ENCODE data around the gene EXOG. TPM values are rescaled to one million over a fixed set of nuclear protein-coding genes. Genes with fewer than 3 reads are reported as not detected.

Gene EXOG
- polyA plus RNA-seq, 4 donors: 11.7 to 16.2 (median 14.1) TPM

DNA sequence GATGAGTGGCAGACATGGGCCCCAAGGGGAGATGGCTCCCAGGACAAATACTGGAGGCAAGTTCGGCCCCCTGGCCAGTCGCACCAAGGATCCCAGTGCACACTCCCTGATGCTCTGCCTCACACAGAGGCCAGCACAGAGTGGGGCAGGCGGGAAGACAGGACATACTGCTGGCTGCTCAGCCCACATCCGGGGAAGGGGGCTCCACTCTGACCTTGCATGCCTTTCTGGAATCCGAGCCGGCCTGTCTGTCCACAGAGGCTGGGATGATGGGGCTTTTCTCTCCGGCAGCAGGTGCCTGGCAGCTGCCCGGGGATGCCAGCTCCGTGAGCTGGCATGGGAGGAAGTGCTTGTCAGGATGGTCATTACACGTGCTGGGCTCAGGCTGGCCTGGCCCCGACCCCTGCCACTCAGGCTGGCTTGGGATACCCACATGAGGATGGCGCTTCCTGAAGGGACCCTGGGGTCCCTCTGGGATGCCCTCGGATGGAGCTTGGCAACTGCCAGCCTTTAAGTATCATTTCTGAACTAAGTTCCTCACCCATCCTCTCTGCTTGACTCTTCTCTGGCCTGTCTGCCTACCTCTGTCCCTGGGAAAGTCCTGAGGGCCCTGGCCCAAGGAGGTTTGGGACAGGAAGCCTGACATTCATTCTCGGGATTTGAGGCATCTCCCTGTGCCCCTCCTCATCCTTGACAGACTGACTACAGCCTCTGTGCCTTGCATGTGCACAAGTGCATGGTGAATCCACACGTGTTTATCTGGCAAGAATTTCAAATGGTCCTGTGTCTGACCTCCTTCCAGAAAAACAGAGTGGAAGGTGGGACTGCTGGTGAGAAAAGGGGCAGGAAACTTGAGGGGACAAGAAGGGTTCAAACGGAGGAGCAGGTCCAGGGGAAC lies 46.5 kb downstream of the EXOG start:
- no peak for DNase-seq (ENCODE audit: low read depth in 4 of 4, low spot score in 3 of 4)

DNA sequence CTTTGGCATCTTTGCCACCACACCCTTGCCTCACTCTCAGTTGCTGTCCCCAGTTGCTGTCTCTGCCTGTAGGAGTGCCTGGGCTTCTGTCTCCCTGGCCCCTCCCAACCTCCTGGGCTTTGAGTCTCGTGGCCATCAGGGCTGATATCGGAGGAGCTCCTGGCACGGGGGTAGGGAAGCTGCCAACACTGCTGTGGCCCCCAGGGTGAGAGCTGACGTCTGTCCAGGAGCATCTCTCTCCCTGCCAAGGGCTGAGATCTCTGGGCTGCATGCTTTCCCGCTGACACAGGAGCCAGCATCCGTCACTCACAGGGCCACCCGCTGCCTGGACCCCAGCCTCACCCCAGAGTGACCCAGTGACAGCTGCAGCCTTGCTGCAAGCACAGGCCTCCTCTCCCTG lies 47.4 kb downstream of the EXOG start:
- no peak for DNase-seq (ENCODE audit: low read depth in 4 of 4, low spot score in 3 of 4)

DNA sequence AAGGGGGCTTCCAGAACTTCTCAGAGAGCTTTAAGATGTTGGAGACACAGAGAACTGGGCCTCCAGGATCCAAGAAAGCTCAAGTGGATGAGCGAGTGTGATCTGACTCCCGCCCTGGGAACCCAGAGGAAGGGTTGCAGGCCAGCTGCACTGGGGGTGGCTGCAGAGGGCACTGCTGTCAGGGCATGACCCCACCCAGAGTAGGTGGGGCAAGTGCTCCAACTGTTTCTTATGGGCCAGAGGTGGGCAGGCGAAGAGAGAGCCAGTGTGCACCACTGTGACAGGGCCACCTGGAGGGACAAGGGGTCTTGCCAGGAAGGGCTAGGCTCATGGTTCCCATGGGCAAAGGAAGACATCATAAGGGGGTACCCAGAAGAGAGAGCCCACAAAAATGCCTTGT lies 48.8 kb downstream of the EXOG start:
- DNase-seq (ENCODE audit: low read depth in 4 of 4, low spot score in 3 of 4): no peak

DNA sequence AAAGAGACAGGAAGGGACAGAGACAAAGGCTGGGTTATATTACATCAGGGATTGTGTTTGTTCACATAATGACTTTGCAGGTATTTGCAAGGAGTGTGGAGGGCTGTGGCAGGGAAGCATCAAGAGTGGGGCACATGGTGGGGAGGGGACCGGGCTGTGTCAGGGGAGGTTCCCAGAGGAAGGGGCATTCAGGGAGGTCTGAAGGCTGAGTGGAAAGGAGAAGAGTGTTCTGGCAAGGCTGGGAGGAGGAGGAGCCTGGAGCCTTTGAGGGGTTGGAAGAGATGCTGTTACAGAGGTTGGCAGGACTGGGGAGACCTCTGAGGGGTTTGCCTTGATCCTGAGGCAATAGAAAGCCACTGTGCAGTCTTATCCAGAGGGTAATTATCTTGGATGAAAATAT lies 49.4 kb downstream of the EXOG start:
- no peak for DNase-seq (ENCODE audit: low read depth in 4 of 4, low spot score in 3 of 4)

DNA sequence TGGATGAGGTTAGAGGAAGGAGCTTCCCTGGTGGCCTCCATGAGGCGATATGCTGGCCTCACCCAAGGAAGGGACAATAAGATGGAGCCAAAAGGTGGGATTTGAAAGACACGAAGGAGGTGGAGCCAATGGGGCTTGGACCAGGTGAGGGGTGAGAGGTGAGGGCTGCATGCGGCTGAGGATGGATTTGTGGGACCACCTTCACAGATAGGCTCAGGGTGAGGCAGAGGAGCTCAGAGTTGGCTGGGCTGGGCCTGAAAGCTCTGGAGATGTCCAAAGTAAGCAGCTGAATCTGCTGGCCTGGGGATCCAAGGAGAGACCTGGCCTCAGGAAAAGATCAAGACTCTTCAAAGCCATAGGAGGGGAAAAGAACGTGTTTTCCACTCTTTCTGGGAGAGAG lies 49.8 kb downstream of the EXOG start:
- DNase-seq (ENCODE audit: low read depth in 4 of 4, low spot score in 3 of 4): no peak

DNA sequence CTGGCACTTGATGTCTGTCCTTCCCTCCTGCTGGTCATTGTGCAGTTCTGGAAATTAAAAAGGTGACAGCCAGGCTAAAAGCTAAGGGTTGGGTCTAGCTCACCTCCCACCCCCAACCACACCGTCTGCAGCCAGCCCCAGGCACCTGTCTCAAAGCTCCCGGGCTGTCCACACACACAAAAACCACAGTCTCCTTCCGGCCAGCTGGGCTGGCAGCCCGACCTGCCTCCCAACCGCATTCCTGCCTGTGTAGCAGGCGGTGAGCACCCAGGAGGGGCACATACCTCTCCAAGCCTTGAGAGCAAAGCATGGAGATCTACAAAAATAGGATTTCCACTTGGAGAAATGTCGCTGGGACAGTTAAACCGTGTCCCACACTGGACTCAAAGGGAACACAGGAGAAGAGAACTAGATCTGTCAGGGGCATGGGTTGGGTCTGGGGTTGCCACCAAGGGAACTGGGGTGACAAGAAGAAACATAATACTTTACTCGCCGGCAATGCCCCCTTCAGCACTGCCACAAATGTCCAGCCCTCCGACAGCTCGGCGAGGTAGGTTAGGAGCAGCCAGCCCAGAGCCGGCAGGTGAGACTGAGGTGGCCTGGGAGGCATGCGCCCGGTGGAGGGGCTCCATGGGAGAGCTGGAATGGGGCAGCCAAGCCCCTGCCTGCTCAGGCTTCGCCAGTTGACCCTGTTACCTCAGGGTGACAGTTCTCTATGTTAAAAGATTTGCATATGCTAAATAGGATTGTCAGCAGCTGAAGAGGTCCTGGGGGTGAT lies 52.2 kb downstream of the EXOG start:
- no peak for DNase-seq (ENCODE audit: low read depth in 4 of 4, low spot score in 3 of 4)

DNA sequence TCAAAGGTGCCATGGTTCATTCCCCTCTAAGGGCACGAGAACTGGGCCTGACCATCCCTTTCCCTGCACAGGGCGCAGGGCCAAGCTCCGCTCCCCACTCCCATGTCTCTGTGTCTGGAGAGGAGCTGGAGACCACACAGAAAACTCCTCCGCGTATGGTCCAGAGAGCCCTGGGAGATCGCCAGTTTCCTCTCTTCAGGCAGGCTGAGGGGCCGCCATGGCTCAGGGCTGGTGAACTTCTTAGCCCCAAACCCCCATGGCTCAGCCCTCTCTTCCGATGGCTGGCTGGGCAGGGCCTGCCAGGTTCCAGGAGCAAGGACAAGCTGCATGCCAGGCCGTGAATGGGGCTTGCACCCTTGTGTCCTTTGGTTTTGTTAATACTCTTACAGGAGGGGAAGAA lies 52.9 kb downstream of the EXOG start:
- no peak for DNase-seq (ENCODE audit: low read depth in 4 of 4, low spot score in 3 of 4)

DNA sequence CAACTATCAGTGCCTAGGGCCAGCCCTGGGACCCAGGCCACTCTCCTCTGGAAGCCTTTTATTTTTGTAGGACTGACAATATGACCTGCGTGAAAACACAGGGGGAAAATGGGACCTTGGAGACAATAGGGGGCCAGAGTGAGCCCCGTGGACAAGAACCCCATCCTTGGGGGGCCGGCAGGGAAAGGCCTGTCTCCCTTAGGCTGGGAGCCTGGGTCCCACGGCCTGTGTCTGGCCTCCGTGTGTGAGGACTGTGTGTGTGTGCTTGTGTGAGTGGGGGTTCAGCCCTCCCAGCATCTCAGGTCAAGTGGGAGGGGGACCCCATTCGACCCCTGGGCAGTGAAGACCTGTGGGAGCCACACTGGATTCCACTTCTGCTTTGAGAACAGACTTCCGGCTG lies 53.3 kb downstream of the EXOG start:
- DNase-seq (ENCODE audit: low read depth in 4 of 4, low spot score in 3 of 4): no peak

DNA sequence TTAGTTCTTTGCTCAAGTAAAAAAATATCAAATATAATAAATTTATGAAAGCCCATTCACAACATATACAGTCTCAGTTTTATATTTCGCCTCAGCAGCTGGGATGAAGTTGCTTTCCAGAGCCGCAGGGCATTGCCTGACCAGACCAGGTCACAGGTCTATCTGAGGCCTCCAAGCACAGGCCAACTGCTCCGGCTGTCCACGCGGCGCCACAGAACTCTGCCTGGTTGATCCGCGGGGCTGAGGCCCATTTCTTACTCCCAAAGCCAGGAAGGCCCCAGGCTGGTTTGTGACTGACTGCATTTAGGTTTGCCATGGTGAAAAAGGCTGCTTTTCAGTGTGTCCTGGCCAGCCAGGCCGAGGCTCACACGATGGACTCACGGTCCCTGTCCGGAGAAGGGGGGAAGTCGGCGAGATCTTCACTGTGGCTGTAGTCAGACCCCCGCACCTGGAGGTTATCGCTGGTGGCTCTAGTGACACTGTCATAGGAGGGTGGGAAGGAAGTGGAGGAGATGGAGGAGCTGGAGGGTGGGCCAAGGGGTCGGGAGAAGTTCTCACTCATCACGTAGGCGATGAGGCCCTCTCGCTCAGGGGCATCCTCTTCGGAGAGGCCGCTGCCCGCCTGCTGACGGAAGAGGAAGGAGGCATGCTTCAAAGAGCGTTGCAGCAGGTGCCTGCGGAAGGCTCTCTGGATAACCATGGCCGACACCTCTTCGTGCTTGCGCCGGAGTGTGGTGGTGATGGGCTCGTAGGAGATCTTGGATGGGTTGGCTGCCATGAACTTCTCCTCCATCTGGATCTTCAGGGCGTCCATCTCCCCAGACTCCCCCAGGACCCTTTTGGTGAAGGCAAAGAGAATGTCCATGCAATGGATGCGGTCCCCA lies 54.1 kb downstream of the EXOG start:
- no peak for DNase-seq (ENCODE audit: low read depth in 4 of 4, low spot score in 3 of 4)

DNA sequence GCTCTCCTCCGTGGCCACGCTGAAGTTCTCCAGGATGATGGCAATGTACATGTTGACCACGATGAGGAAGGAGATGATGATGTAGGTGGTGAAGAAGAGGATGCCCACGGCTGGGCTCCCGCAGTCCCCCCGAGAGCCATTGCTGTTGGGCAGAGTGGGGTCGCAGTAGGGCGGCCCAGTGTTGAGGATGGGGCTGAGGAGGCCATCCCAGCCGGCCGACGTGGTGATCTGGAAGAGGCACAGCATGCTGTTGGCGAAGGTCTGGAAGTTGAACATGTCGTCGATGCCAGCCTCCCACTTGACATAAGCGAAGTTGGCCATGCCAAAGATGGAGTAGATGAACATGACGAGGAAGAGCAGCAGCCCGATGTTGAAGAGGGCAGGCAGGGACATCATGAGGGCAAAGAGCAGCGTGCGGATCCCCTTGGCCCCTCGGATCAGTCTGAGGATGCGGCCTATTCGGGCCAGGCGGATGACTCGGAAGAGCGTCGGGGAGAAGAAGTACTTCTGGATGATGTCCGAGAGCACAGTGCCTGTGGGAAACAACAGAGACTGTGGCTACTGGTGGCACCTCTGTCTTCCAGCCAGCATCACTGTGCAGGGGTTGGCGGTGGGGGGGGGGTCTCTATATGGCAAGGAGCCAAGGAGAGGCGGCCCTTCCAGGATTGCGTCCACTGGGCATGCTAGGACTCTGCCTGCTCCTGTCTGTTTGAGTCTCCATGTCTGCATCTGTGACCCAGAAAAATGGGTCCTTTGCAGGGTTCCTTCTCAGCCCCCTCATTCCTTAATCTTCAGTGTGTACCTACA lies 55.1 kb downstream of the EXOG start:
- no peak for DNase-seq (ENCODE audit: low read depth in 4 of 4, low spot score in 3 of 4)

DNA sequence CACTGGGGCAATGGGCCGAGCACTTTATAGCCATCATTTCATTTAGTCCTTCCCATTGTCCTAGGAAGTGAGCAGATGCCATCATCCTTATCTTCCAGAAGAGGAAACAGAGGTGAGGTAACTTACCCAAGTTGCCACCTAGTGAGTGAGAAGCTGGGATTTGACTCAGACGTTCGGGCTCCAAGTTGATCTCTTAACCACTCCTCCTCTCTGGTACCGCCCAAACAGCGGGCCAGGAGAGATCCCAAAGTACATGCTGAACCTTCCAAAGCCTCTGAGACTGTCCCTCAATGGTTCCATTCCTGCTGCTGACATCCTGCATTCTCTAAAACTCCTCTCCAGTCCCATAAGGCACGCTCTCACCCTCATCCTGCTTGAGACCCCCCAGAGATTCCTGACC lies 56.2 kb downstream of the EXOG start:
- DNase-seq (ENCODE audit: low read depth in 4 of 4, low spot score in 3 of 4): no peak

DNA sequence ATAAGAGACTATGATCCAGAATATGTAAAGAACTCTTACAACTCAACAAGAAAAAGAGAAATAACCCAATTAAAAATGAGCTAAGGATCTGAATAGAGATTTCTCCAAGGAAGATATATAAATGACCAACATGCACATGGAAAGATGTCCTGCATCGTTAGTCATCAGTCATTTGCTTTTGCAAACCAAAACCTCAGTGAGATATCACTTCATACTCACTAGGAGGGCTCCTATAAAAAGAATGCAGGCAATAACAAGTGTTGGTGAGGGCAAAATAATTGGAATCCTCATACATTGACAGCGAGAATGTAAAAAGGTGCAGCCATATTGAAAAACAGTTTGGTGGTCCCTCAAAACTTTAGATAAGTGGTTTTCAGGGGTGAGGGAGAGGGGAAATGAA lies 56.9 kb downstream of the EXOG start:
- no peak for DNase-seq (ENCODE audit: low read depth in 4 of 4, low spot score in 3 of 4)

DNA sequence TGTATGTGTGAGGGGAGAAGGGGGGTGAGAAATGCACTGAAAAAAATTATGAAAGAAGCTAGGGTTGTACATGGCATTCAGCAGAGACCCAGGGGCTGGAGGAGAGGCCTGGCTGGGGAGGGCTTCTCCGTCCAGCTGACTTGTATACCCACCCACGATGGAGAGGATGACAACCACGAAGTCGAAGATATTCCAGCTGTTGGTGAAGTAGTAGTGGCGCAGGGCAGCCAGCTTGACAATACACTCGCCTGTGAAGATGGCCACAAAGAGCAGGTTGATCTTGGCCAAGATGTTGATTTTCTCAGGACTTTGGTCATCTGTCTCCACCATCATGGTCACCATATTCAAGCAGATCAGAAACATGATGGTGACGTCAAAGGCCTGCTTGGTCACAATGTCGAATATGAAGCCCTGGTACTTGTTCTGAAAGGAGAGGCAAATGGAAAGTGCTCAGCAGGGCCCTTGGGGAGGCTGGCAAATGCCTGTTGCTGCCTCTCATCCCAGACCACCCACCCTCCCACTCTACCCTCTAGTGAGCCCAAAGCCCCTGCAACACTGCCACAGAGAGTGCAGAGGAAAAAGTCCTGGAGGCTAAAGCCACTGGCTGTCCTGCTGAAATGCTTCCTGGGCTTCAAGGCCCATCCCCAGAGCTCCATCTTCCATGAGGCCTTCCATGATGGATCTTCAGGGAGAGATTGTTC lies 58.1 kb downstream of the EXOG start:
- no peak for DNase-seq (ENCODE audit: low read depth in 4 of 4, low spot score in 3 of 4)

DNA sequence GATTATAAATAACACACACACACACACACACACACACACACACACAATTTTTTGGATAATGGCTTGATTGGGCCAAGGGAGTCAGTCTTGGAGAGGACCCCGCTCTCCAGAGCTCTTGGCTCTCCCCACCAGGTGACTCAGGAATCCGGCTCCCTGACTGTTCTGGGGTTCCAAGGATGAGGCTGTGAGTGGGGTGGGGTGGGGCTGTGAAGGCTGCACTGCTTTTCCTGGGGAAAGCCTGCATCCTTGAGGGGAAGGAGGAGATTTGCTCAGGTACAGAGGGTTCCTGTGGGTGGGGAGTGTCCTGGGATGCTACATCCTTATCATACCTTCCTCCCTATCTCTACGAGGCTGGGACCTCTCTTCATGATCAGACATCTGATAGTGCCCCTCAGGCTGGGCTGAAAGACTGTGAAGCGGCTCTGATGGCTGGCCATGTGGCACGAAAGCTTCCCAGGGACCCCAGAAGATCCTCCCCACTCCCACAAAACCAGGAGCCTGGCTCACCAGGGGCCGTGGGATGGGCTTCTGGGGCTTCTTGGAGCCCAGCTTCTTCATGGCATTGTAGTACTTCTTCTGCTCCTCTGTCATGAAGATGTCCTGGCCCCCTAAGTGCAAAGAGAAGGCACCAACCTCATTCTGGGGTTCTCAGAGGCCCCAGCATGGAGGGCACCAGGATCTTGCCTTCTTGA lies 59.2 kb downstream of the EXOG start:
- DNase-seq (ENCODE audit: low read depth in 4 of 4, low spot score in 3 of 4): no peak

DNA sequence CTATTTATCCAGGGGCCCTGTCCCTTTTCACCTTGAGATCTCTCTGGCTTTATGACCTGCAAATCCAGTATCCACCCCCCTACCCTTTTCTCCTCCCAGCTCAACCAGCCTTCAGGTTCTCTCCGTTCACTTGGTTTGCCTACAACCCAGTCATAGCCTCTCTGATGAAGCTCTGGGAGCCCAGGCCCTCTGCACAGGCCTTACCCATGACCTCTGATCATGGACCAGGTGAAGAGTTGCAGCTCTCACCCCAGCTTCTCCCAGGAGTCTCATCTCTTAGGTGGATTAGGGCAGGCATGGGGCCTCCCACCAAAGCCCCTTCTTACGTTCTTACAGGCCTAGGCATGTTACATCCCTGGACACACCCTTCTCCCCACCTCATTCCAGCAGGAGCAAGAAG lies 59.8 kb downstream of the EXOG start:
- DNase-seq (ENCODE audit: low read depth in 4 of 4, low spot score in 3 of 4): no peak

DNA sequence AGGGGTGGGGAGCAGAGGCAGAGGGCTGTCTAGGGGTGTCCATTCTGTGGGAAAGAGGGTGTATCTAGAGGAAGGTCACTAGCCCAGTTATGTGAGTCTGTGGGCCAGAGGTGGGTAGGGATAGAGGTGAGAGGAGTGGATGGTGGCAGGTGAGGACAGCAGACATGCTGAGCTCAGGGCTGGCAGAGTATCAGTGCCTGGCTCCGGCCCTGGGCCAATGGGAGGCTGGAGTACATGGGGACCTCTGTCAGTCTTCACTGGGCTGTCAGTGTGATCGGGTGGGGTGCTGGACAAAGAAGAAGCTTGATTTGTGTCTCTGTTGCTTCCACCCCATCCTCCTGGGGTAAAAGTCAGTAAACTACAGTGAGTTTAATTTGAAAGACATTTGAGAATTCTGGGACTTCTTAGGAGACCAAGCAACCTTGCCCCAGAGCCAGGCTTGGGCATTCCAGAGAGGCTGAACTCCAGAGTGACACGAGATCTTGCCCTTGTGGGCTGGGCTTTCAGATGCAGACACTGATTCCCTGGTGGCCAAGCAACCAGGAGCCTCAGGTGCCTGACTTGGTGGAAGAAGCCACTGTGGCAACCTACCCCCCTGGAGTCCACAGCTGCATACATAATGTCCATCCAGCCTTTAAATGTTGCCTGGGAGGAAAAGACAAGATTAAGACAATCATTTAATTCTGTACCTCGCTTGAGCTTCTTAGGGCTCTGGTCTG lies 60.7 kb downstream of the EXOG start:
- no peak for DNase-seq (ENCODE audit: low read depth in 4 of 4, low spot score in 3 of 4)

DNA sequence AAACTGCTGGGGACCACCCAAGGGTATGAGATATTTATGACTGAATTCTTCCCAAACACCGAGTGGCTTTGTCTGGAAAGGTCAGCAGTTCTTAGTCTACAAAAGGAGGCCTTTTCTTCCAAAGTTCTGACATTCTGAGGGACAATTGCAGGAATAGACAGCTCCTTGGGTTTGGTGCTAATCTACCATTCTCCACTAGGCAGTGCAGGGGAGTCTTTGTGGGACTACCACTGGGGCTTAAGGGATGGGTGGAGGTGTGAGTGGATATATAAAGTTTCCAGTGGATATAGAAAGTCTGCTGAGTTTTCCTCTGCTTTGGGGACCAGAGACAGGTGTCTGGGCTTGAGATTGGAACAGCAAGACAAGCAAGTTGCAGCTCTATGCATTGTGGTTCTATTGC lies 62.7 kb downstream of the EXOG start:
- no peak for DNase-seq (ENCODE audit: low read depth in 4 of 4, low spot score in 3 of 4)

DNA sequence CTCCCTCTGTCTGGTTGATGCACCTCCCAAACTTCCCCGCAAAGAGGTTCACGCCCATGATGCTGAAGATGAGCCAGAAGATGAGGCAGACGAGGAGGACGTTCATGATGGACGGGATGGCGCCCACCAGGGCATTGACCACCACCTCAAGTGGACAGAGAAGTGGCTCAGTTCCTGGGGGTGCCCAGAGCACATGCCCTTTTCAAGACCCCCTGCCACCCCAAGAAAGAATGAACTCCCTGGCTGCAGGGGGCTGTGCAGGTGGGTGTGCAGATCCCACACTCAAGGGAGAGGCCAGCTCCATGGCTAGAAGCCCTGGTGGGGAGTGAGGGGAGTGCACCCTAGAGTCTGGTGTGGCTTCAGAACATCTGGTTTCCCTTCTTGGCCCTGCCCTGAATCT lies 64.1 kb downstream of the EXOG start:
- no peak for DNase-seq (ENCODE audit: low read depth in 4 of 4, low spot score in 3 of 4)

All from right renal pelvis (tissue), 4 donors.